ENCODE data around the gene OPALIN. TPM values are rescaled to one million over a fixed set of nuclear protein-coding genes. Genes with fewer than 3 reads are reported as not detected.

The OPALIN gene
- total and polyA plus RNA-seq, 4 donors = not detected

GRCh38 chr10:96322275-96322674 lies 36.5 kb downstream of the OPALIN start:
- TF ChIP-seq MAX (IDR thresholded peaks at IDR 0.05) (no peak), FOXA1 (IDR thresholded peaks at IDR 0.05) (no peak), ZBTB33 (IDR thresholded peaks at IDR 0.05) (no peak), REST (IDR thresholded peaks at IDR 0.05) (no peak), TAF1 (conservative IDR thresholded peaks at IDR 0.05) (no peak), HNF4G (IDR thresholded peaks at IDR 0.05) (no peak), RXRA (IDR thresholded peaks at IDR 0.05) (no peak), EGR1 (IDR thresholded peaks at IDR 0.05; ENCODE audit: low read depth in 2 of 2) (no peak), ATF3 (IDR thresholded peaks at IDR 0.05) (no peak), NR2F2 (IDR thresholded peaks at IDR 0.05) (no peak), CTCF (IDR thresholded peaks at IDR 0.05; ENCODE audit: low read depth, low read length, missing input control) (no peak), RAD21 (IDR thresholded peaks at IDR 0.05) (no peak), SP1 (IDR thresholded peaks at IDR 0.05) (no peak)
- Histone ChIP-seq H3K9ac (ENCODE audit: low read depth in 1 of 2, low read length in 2 of 2) (no peak overlapping the region), H3K36me3 (ENCODE audit: control insufficient read depth in 4 of 4, insufficient read depth in 3 of 4, low read depth in 1 of 4, low read length in 3 of 4) (no peaks in the 10 kb centered on the region), H3K27ac (ENCODE audit: low read depth in 1 of 2, low read length in 2 of 2) (no peak overlapping the region), H3K4me3 (ENCODE audit: low read depth in 1 of 3, low read length in 3 of 3) (no peak overlapping the region), H3K9me3 (ENCODE audit: control insufficient read depth in 4 of 4, low read length in 3 of 4) (no peaks in the 10 kb centered on the region), H3K27me3 (ENCODE audit: control insufficient read depth in 4 of 4, insufficient read depth in 4 of 4, low read length in 3 of 4) (peaks cover 0 to 5% (median 0%) of the 10 kb centered on the region in 4 donors), H3K4me1 (ENCODE audit: control insufficient read depth in 4 of 4, insufficient read depth in 4 of 4, low read length in 3 of 4) (no peaks in the 10 kb centered on the region)
- 86% methylated on average over 1 of the region's 1 CpG for WGBS
- DNase-seq (ENCODE audit: low spot score) = no peak

- H3K4me1 ChIP-seq (ENCODE audit: control insufficient read depth in 4 of 4, insufficient read depth in 4 of 4, low read length in 3 of 4) = no peaks in the 10 kb centered on the region
- H3K4me3 ChIP-seq (ENCODE audit: low read depth in 1 of 3, low read length in 3 of 3) = no peak overlapping the region
- H3K9me3 ChIP-seq (ENCODE audit: control insufficient read depth in 4 of 4, low read length in 3 of 4) = no peaks in the 10 kb centered on the region
- 65% methylated on average over 5 of the region's 5 CpGs for WGBS
- no peak overlapping the region for H3K9ac ChIP-seq (ENCODE audit: low read depth in 1 of 2, low read length in 2 of 2)
- peaks cover 0 to 5% (median 0%) of the 10 kb centered on the region in 4 donors for H3K27me3 ChIP-seq (ENCODE audit: control insufficient read depth in 4 of 4, insufficient read depth in 4 of 4, low read length in 3 of 4)
- H3K36me3 ChIP-seq (ENCODE audit: control insufficient read depth in 4 of 4, insufficient read depth in 3 of 4, low read depth in 1 of 4, low read length in 3 of 4) = no peaks in the 10 kb centered on the region
- no peak for DNase-seq (ENCODE audit: low spot score)
- H3K27ac ChIP-seq (ENCODE audit: low read depth in 1 of 2, low read length in 2 of 2) = no peak overlapping the region
- TF ChIP-seq RAD21 (IDR thresholded peaks at IDR 0.05) = no peak
- TF ChIP-seq YY1 (IDR thresholded peaks at IDR 0.05) = no peak
- no peak for TF ChIP-seq REST (IDR thresholded peaks at IDR 0.05)
- no peak for TF ChIP-seq EGR1 (IDR thresholded peaks at IDR 0.05; ENCODE audit: low read depth in 2 of 2)
- no peak for TF ChIP-seq HNF4G (IDR thresholded peaks at IDR 0.05)
- TF ChIP-seq NR2F2 (IDR thresholded peaks at IDR 0.05) = no peak
- TF ChIP-seq MAX (IDR thresholded peaks at IDR 0.05) = no peak
- no peak for TF ChIP-seq TAF1 (conservative IDR thresholded peaks at IDR 0.05)
- no peak for TF ChIP-seq FOXA1 (IDR thresholded peaks at IDR 0.05)
- no peak for TF ChIP-seq SP1 (IDR thresholded peaks at IDR 0.05)
- no peak for TF ChIP-seq GABPA (IDR thresholded peaks at IDR 0.05 in 1 of 2, conservative IDR thresholded peaks at IDR 0.05 in 1 of 2)
- TF ChIP-seq CTCF (IDR thresholded peaks at IDR 0.05; ENCODE audit: low read depth, low read length, missing input control) = no peak
- TF ChIP-seq JUND (IDR thresholded peaks at IDR 0.05) = no peak
- TF ChIP-seq ATF3 (IDR thresholded peaks at IDR 0.05) = no peak
Measured at GRCh38 chr10:96321822-96322221, 37.0 kb downstream of the OPALIN start.
